HG02970 (cell line): ENCODE results near the gene ARHGAP15.
"Not testable (repeated sequence)": the region's sequence is repeated elsewhere in the genome, so short reads cannot be mapped to it uniquely, and the experiment has no call there.

Experiments used
- ATAC-seq: cut with Tn5 transposase; IDR thresholded peaks from one replicate; pipeline ENCODE4 v1.9.1; 2021; ENCODE audit warnings: mild to moderate bottlenecking, moderate library complexity, moderate number of reproducible peaks; ENCODE audit not compliant: unreplicated experiment, low FRiP score

ARHGAP15 gene

DNA sequence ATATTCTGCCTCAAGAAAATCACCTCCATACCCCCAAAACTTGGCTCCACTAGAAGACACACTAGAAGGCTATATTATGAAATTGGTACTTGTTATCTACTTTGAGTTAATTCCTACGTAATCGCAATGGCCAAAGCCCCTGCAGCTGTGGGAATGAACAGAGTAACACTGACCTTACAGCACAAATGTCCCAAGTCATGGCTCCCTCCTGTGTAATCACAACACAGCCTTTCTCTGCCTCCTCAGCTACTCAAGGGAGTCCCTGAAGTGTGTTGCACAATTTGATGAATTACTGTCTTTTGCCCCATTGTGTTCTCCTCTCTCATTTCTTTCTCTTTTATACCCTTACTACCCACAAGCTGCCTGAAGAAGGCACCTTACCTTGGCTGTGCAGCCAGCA lies 375.2 kb downstream of the ARHGAP15 start:
- no peak for ATAC-seq

DNA sequence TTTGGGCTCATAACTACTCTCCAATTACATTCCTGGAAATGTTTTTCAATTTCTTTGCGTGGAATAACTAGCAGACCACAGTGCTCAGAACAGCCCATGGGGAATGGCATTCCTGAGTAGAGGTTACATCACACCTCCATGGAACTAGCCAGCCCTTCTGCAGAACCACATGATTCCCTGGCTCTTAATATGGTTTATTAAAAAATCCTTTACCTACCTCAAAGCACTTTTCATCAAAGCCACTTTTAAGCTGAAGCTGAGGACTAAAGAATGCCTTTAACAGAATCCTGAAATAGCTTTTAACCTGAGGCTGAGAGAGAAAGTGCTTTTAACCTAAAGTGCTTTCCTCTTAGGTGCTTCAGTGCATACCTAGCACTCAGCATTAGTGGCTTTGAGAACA lies 376.3 kb downstream of the ARHGAP15 start:
- no peak for ATAC-seq

DNA sequence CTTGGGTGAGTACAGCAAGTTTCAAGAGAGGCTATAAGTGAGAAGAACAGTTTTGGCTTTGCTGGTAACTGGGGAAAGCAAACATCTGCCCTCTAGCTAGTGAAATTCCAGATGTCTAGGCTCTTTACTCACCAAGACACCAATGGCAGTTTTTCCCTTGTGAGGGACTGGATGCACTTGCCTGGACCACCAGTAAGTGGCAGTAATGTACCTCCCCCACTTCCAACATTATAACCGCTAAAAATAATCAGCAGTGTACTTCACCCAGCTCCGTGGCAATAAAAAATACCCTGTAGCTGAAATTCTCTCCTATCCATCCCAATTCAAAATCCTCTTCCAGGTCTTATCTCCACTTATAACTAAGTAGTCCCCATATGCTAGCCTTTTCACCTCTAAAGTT lies 383.9 kb downstream of the ARHGAP15 start:
- no peak for ATAC-seq

DNA sequence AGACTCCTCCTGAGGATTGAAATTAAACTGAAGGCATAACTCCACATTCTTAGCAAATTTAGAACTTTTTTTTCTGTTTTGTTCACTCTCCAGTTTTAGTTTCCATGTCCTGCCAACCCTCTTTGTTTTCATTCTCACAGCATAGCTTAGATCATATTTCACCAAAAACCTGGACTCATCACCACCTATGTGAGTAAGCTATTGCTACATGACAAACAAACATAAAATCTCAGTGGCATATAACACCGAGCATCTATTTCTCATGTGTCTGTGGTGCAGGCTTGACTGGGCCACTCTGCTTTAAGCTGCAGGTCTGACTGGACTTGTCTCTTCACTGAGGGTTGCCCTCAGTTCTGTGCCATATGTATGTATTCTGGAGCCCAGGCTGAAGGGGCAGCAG lies 385.2 kb downstream of the ARHGAP15 start:
- ATAC-seq, result no peak

DNA sequence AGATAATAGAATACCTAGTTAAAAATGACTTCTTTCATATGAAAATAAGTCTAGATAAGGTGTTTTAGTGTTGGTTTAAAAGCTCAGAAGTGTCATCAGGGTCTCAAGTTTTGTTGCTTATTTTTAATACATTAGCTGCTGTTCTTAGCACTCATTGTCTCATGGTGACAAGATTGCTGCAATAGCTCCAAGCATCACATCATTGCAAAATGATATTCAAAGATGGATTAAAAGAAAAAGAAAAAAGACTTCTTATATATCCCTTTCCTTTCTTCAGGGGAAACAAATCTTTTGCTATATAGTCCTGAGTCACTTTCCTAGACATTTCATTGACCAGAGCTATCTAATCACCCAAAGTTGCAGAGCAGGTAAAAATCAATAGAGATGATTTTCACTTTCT lies 386.1 kb downstream of the ARHGAP15 start:
- no peak for ATAC-seq

DNA sequence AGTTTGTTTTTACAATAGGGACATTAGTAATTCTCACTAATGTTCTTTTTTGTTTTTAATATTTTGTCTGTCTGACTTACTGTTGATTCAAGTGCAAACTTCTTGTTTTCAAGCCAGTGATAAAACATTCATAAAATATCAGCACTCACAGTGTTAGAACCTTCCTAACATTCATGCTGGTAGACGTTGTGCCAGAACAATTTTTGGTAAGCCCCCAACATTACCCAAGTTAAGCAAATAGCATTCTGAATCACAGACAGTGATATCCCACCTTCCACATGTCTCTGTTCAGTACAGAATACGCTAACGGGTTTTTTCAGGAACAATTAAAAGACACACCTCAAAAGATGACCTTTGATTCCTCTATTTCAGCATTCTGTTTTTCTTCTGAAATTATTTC lies 390.3 kb downstream of the ARHGAP15 start:
- no peak for ATAC-seq

DNA sequence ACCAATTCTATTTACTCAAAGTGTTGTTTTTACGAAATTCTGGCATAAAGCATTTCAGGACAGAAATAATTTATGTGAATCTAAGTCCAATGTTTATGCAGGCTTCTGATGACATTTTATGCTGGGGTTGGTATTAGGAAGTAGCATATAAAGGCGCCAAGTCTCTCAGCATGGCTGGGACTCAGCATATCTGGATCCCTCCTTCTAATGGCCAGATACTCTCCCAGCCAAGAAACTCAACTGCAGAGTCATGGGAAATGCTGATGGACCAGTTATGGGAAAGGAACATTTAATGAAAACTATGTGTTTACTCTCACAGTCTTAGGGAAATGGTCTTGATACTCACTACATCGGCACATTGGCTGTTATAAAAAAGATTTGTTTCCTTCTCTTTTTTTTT lies 392.2 kb downstream of the ARHGAP15 start:
- no peak for ATAC-seq

DNA sequence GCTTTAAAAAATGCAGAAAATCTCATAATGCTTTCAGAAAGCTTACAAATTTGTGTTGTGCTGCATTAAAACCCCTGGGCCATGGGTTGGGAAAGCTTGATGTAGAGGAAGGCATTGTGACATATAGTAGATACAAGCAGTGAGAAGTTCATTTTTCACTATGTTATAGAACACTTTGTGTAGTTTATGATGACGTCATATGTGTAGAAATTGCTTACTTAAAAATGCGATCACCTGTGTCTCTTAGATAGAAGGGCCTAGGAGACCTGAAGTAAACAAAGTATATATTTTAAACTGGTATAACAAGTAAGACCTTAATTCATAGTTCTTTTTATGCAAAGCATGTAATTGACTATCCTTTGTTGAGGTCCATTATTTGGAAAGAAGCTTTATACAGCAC lies 393.5 kb downstream of the ARHGAP15 start:
- ATAC-seq, result no peak

DNA sequence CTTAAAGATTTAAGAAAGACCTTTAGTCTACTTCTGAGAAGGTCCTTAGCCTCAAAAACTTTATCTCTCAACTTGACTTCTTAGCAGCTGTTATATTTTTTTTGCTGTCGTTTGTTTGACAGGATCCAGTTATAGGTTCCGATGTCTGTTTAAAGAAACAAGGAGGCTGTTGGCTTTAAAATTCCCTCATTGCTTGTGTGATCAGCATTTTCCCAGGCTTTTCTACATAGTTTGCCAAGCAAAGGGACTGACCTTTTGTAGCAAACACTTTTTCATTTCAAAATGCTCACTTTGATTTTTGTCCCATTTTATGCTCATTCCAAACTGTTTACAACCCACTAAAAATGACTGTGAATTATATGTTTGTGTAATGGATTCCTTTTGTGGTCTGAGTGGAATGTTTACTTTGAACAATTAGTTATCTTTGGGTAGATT lies 394.9 kb downstream of the ARHGAP15 start:
- no peak for ATAC-seq

DNA sequence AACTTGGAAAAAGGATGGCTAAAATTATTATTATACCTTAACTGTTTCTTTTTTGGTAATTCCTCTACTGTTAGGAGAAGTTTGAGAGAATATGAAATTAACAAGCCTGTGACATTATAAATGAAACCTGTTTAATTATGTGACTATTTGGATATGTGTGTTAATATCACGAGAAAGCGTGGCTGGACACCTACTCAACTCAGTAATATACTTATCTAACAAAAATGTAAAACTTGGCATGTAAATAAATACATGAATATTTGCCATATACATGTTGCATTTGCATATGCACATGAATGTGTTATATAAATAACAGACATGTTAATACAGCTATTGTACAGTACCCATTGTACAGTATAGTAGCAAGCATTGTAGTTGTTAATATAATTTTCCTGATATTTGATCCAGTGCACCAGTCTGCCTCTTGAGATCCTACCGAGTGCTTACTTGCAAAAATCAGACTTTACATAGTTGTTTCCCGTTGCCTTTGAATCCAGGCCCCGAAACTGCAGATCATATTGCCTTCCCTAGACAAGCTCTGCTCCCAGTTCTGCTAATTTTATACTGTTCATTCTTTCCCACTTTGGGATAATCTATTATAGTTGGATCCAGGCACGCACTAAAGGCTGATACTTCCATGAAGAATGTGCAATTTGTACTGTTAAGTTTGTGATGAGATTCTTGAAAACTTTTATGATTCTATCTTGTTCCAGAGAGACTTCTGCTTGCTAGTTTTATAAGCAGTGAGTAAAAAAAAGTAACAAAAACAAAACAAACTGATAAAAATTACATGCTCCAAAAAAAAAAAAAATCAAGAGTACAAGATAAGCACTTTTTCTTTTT lies 395.6 kb downstream of the ARHGAP15 start:
- ATAC-seq, result no peak

DNA sequence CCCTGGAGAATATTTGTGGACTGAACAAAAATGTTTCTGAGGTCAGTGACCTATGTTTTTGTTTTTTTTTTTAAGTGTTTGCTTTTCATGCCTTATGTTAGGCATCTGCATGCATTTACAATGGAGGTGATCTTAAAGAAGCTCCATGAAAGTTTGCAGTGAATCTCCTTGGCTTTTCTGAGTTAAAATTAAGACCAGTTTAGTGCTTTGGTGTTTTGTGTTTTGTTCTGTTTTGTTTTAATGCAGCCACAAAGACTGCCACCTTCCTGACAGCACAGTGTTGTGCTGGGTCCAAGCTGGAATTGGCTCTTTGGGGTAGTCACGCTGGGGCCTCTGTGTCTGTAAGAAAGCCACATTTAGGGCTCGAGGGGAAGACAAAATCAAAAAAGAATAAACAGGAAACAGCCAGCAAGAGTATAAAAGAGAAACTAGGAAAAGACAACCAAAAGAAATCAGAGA lies 396.2 kb downstream of the ARHGAP15 start:
- ATAC-seq, result no peak

DNA sequence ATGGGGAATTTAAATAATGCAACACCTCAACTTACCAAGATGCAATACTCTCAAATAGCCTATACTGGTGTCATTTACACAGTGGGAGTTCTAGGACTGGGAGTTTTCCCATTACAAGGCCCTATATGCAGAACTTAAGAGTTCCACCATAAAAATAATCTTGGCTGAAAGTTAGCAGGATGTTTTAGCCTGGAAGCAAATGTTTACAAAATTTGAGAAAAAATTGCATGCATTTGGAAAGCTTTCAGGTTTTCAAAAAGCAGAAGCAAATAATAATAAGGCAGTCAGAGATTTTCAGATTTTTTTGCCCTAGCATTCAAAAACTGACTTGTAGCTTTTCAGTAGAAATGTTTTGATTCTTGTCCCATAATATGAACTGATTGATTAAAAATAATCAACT lies 397.3 kb downstream of the ARHGAP15 start:
- no peak for ATAC-seq

DNA sequence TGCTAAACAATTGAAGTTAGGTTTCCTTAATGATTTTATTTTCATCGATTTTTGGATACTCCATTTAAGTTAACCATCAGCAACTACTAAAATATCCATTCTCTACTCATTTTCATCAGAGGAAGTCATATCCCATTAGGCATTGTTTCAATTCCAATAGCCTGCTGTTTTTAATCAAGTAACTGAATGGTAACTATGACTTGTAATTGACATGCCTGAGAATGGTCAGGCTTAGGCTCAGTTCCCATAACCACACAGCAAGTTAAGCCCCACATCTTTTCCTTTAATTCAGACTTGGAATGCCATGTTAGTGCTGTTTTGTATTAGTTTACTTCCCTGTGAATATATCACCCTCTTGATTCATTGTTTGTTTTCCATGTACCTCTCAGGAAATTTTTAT lies 398.8 kb downstream of the ARHGAP15 start:
- no peak for ATAC-seq

DNA sequence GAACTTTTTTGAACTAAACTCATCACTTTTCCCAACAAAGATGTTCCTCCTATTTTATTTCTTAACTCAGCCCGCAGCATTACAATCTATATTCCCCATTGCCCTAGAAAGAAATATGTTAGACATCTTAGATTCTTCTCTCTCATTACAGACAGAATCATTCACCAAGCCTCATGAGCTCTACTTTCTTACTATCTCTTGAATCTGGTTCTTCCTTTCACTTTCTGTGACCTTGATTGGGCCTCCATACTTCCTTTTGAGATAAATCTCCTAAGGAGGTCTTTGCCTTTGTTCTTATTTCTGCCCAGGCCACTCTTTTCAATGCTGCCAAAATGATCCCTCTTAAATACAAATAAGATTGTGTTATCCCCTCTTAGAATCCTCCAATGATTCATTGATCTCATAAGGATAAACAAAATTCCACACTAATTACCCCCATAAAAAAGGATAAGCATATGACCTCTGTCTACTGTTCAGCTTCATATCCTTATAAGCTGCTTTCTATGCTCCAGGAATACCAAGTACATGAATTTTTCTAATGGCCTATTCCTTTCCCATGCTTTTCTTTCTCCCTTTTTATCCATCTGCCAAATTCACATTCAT lies 400.0 kb downstream of the ARHGAP15 start:
- ATAC-seq, result no peak

DNA sequence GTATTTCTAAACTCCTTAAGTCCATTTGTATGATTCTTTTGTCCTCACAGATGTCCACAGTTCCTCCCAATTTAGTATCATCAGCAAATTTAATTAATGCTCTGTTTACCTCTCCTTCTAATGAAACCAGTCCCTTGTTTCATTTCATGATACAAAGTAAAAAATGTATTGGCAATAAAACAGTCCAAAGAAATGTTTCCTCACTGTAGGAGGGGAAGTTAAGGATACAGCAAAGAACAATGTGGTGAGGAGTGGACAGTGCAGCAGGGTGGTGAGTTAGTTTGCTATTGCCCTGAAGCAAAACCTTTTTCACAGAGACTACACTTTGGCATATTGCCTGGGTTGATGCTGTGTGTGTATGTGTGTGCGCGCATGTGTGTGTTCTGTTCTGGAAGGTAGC lies 401.5 kb downstream of the ARHGAP15 start:
- no peak for ATAC-seq

DNA sequence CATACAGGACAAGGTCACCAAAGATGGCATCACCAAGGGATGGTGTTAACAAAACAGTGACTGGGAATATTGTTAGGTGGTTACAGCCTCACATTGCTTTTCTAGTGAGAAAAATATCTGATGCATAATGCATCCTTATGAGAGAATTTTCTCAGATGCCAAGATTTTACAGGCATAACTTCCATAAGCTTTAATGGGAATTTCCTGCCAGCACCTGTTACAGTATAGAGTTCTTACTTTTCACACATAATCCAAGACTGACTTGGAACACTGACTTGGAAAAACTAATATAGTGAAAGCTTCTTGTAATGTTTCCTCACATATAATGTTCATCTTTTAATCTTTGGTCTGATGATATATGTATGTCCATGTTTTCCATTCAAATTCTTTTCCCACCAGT lies 402.8 kb downstream of the ARHGAP15 start:
- no peak for ATAC-seq

DNA sequence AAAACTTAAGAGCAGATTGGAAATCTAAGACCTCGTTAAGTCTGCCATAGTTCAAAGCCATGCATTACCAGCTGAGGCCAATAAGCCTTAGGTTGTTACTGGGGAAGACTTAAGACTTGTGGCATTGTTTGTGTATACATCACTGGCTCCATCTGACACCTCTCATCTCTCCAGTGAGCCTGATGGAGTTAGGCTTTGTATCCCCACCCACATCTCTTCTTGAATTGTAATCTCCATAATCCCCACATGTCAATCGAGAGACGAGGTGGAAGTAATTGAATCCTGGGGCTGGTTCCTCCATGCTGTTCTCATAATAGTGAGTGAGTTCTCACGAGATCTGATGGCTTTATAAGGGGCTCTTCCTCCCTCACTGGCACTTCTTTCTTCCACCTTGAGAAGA lies 404.6 kb downstream of the ARHGAP15 start:
- ATAC-seq, result no peak

DNA sequence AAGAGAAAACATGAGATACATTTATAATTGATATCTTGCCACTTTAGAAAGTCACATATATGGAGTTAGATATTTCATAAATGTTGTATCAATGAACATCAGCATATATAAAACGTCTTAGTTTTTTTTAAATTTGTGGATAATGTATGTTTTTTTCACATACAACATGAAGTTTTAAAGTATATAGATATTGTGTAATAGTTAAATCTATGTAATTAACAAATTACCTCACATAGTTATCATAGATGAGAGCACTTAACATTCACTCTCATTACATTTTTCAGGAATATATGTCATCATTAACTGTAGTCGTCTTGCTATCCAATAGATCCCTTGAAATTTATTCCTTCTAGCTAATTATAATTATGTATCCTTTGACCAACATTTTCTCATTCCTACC lies 406.6 kb downstream of the ARHGAP15 start:
- ATAC-seq, result no peak

DNA sequence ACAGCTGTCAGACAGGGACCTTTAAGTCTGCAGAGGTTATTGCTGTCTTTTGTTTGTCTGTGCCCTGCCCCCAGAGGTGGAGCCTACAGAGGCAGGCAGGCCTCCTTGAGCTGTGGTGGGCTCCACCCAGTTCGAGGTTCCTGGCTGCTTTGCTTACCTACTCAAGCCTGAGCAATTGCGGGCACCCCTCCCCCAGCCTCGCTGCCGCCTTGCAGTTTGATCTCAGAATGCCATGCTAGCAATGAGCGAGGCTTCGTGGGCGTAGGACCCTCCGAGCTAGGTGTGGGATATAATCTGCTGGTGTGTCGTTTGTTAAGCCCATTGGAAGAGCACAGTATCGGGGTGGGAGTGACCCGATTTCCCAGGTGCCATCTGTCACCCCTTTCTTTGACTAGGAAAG lies 412.7 kb downstream of the ARHGAP15 start:
- ATAC-seq, result not testable (repeated sequence)

DNA sequence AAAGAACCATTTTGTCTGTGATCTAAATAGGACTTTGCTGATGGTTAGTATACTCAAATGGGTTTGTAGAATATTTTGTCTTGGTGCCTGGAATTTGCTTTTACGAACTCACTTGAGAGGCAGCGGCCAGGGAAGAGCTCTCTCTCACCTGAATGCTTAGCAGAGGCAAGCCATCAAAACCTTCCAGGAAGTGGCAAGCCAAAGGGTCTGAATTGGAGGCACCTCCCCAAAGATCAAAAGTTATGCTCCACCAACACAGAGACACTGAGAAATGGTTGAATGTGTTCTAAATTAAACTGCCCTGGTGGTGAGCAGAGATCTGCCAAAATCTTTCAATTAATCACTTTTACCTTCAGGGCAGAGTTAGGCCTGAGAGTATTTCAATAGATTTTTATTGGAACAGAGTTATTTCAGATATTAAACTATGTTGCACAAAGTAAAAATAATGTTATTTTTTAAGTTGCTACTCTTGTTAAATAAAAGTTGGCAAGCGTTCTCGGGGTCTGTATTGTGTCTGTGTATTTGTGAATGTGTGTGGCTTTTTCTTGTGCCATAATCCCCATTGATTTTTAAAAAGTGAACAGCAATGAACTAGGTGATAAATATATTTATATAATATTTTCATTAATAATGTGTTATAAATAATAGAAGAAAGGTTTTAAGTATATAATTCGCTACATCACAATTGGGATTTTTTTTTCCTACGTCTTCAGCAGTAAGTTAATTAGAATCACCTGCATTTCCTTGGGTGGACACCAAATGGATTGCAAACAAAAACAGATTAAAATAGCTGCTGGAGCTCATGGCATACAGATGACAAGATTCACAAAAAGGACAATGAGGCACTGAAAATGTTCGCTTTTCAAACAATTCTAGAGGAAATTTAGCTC lies 416.1 kb downstream of the ARHGAP15 start:
- ATAC-seq, result no peak

DNA sequence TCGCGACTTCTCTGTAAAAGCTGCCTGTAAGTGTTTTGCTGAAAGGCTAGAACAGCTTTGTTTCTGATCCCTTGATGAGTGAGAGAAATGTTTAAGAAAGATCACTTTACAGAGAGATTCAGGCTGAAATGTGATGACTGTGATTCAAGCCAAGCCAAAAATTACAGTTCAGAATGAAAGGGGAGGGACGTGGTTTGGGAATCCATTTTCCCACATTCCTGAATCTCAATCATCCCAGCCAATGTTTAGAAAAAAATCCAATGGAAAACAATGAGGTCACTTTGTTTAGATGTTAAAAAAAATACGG lies 416.7 kb downstream of the ARHGAP15 start:
- ATAC-seq, result no peak
